SK-N-SH (cell line): ENCODE data around the gene SLC44A5. TPM values are rescaled to one million over a fixed set of nuclear protein-coding genes. Genes with fewer than 3 reads are reported as not detected.

Source experiments
- CTCF ChIA-PET: fragments of 300-600, 350-600 bp; formaldehyde crosslinking; extraction: SDS; loops from one replicate; lab custom pipeline; 2021; lab: Yijun Ruan, JAX
- POLR2A ChIA-PET: fragments of 350-600 bp; sonication (Branson Sonifier 250); formaldehyde crosslinking; extraction: SDS; loops from one replicate; lab custom pipeline; 2020; ENCODE audit warnings: antibody characterized with exemption, inconsistent platforms; lab: Yijun Ruan, JAX
- DNase-seq: peaks from one replicate; pipeline ENCODE4 v3.0.0; 2012
- H2AFZ ChIP-seq: fragments of 200-600 bp; sonication (generic); 2 replicates; pipeline ENCODE4 v1.8.1; 2016; ENCODE audit warnings: antibody characterized with exemption, mild to moderate bottlenecking, low read depth
- H3F3A ChIP-seq: fragments of 200-600 bp; sonication (generic); replicated peaks from 2 replicates; pipeline ENCODE3; 2016; ENCODE audit warnings: antibody characterized with exemption, mild to moderate bottlenecking; ENCODE audit not compliant: insufficient read depth
- H3K27ac ChIP-seq, 2 experiments: fragments of 200-500 bp in 1 of 2; fragments of 200-600 bp in 1 of 2; sonication (Bioruptor generic) in 1 of 2; sonication (generic), shearing (Covaris generic) in 1 of 2; 2 replicates each; pipeline versions ENCODE4 v1.5.1 to v1.6.1; 2014 to 2016; ENCODE audit warnings: low read depth in 2 of 2, inconsistent platforms in 1 of 2, low read length in 1 of 2, mild to moderate bottlenecking in 1 of 2, mixed read lengths in 1 of 2
- H3K27me3 ChIP-seq: fragments of 200-600 bp; sonication (generic), shearing (Covaris generic); 2 replicates; pipeline ENCODE4 v1.6.1; 2016; ENCODE audit warnings: mixed run types; ENCODE audit not compliant: insufficient read depth
- H3K36me3 ChIP-seq, 2 experiments: fragments of 200-500 bp in 1 of 2; fragments of 200-600 bp in 1 of 2; sonication (Bioruptor generic) in 1 of 2; sonication (generic) in 1 of 2; replicated peaks in 1 of 2; 2 replicates each; pipeline versions ENCODE3 to v1.5.1; 2014 to 2016; ENCODE audit warnings: low read length in 1 of 2, mild to moderate bottlenecking in 1 of 2; ENCODE audit not compliant: insufficient read depth in 2 of 2, control insufficient read depth in 1 of 2
- H3K4me1 ChIP-seq, 2 experiments: fragments of 200-500 bp in 1 of 2; fragments of 200-600 bp in 1 of 2; sonication (Bioruptor generic) in 1 of 2; sonication (generic), shearing (Covaris generic) in 1 of 2; 2 replicates each; pipeline versions ENCODE4 v1.5.1 to v1.6.1; 2014 to 2016; ENCODE audit warnings: low read depth in 1 of 2, low read length in 1 of 2, mixed run types in 1 of 2; ENCODE audit not compliant: insufficient read depth in 2 of 2, control insufficient read depth in 1 of 2
- H3K4me2 ChIP-seq: fragments of 200-600 bp; sonication (generic), shearing (Covaris generic); 2 replicates; pipeline ENCODE4 v1.6.1; 2017; ENCODE audit warnings: mixed run types
- H3K4me3 ChIP-seq, 2 experiments: fragments of 200-500 bp in 1 of 2; fragments of 200-600 bp in 1 of 2; sonication (Bioruptor generic) in 1 of 2; sonication (generic), shearing (Covaris generic) in 1 of 2; 2 replicates each; pipeline versions ENCODE4 v1.5.1 to v1.8.1; 2014 to 2016; ENCODE audit warnings: low read depth in 2 of 2, inconsistent platforms in 1 of 2, low read length in 1 of 2, mild to moderate bottlenecking in 1 of 2, mixed read lengths in 1 of 2, moderate library complexity in 1 of 2
- H3K79me2 ChIP-seq: fragments of 200-600 bp; sonication (generic); 2 replicates; pipeline ENCODE4 v1.8.1; 2017; ENCODE audit warnings: mild to moderate bottlenecking; ENCODE audit not compliant: insufficient read depth
- H3K9ac ChIP-seq: fragments of 200-600 bp; sonication (generic); 2 replicates; pipeline ENCODE4 v1.6.1; 2017; ENCODE audit warnings: mixed run types
- H3K9me2 ChIP-seq: fragments of 200-600 bp; sonication (generic); 2 replicates; pipeline ENCODE4 v1.6.1; 2017; ENCODE audit warnings: mixed run types
- H3K9me3 ChIP-seq: fragments of 200-600 bp; sonication (generic); 2 replicates; pipeline ENCODE4 v1.6.1; 2017; ENCODE audit warnings: mixed run types, mild to moderate bottlenecking, moderate library complexity
- H4K20me1 ChIP-seq: fragments of 200-600 bp; sonication (generic); 2 replicates; pipeline ENCODE4 v1.6.1; 2017; ENCODE audit warnings: mild to moderate bottlenecking, mixed run types; ENCODE audit not compliant: insufficient read depth
- ELF1 ChIP-seq: IDR thresholded peaks from 2 replicates; pipeline ENCODE4 v1.4.0; 2012
- GATA2 ChIP-seq: sonication (generic); formaldehyde crosslinking; IDR thresholded peaks from 2 replicates; pipeline ENCODE4 v1.5.0; 2020; ENCODE audit warnings: mild to moderate bottlenecking, missing genetic modification reagents
- IRF3 ChIP-seq: fragments of 150-350 bp; IDR thresholded peaks from 2 replicates; pipeline ENCODE4 v1.6.1; 2016; ENCODE audit warnings: mild to moderate bottlenecking, low read depth, low read length
- JUND ChIP-seq: IDR thresholded peaks from 2 replicates; pipeline ENCODE4 v1.4.0; 2012
- RCOR1 ChIP-seq: fragments of 150-350 bp; IDR thresholded peaks from 2 replicates; pipeline ENCODE4 v1.6.1; 2017; ENCODE audit warnings: antibody characterized with exemption, low read length
- REST ChIP-seq: IDR thresholded peaks from 2 replicates; pipeline ENCODE4 v1.6.1; 2012; ENCODE audit warnings: mild to moderate bottlenecking, low read depth, low read length, moderate library complexity
- RFX5 ChIP-seq: IDR thresholded peaks from 2 replicates; pipeline ENCODE4 v1.6.1; 2012; ENCODE audit warnings: mild to moderate bottlenecking, improper control_type of control experiment, low read length
- RXRA ChIP-seq: IDR thresholded peaks from 2 replicates; pipeline ENCODE4 v1.4.0; 2012; ENCODE audit warnings: low read depth, mild to moderate bottlenecking, borderline replicate concordance
- SIN3A ChIP-seq: IDR thresholded peaks from 2 replicates; pipeline ENCODE4 v1.6.1; 2012; ENCODE audit warnings: low read depth, mild to moderate bottlenecking, low read length, moderate library complexity, borderline replicate concordance
- SMC3 ChIP-seq: IDR thresholded peaks from 2 replicates; pipeline ENCODE4 v1.6.1; 2012; ENCODE audit warnings: low read depth, low read length, improper control_type of control experiment
- TAF1 ChIP-seq: IDR thresholded peaks from 2 replicates; pipeline ENCODE4 v1.6.1; 2012; ENCODE audit warnings: low read depth, mild to moderate bottlenecking, low read length, moderate library complexity, borderline replicate concordance
- USF1 ChIP-seq: IDR thresholded peaks from 2 replicates; pipeline ENCODE4 v1.4.0; 2012; ENCODE audit warnings: low read depth, borderline replicate concordance
- USF2 ChIP-seq: fragments of 150-350 bp; IDR thresholded peaks from 2 replicates; pipeline ENCODE4 v1.6.1; 2017; ENCODE audit warnings: antibody characterized with exemption, low read length, low read depth, borderline replicate concordance
- ZBTB33 ChIP-seq: IDR thresholded peaks from 2 replicates; pipeline ENCODE4 v1.4.0; 2012; ENCODE audit warnings: low read depth, borderline replicate concordance
- polyA plus RNA-seq, 3 experiments: library from polyadenylated mRNA; depleted of rRNA; stranded (reverse); fragments of >200 nt; gene quantifications; 2 replicates each; pipeline ENCODE4 v1.2.3, GENCODE V29; 2012

Gene SLC44A5
- polyA plus RNA-seq, 1 of the 3 experiments (the other 2 are of a cell fraction), result 4.9 TPM

- Histone ChIP-seq H3K4me2 (no peak overlapping the region), H3K9ac (no peak overlapping the region), H3K4me3 (no peak overlapping the region), H3K27ac (no peak overlapping the region), H3K4me1 (peaks cover 0 to 4% of the 10 kb centered on the region in 2 experiments; a peak in 2 of 4 replicates), H3K27me3 (no peaks in the 10 kb centered on the region), H3K9me2 (no peaks in the 10 kb centered on the region), H3K36me3 (no peaks in the 10 kb centered on the region), H3F3A (peaks cover 17% of the 10 kb centered on the region), H3K9me3 (no peaks in the 10 kb centered on the region; the same call in 1 of the 2 replicates), H3K79me2 (no peaks in the 10 kb centered on the region), H2AFZ (no peak overlapping the region), H4K20me1 (no peaks in the 10 kb centered on the region)
- no peak for DNase-seq
- TF ChIP-seq RFX5 (no peak), ELF1 (no peak), USF1 (no peak), USF2 (no peak), REST (no peak), ZBTB33 (no peak), SIN3A (no peak), SMC3 (no peak), JUND (no peak), RXRA (no peak), IRF3 (no peak), RCOR1 (no peak), GATA2 (CRISPR knock-in tag) (no peak), TAF1 (no peak)
- CTCF ChIA-PET, result interaction anchor here (1.3 kb wide), 1 partner anchor 63 kb away, joined by 3 read pairs; no protein-coding TSS in a partner anchor
- POLR2A ChIA-PET, result no interaction called here
Observed at GRCh38 chr1:75550559-75550958, 60.4 kb downstream of the SLC44A5 start.
